C4-2B (cell line): ENCODE measurements around the gene CADM1.

Source experiments
- H3K27ac ChIP-seq: fragments of 450-650 bp; 2 replicates; pipeline ENCODE4 v1.5.1; 2017
- CTCF ChIP-seq: fragments of 450-650 bp; conservative IDR thresholded peaks from 2 replicates; pipeline ENCODE4 v1.5.1; 2017; ENCODE audit warnings: mild to moderate bottlenecking
- ZFX ChIP-seq: fragments of 450-650 bp; IDR thresholded peaks from 2 replicates; pipeline ENCODE4 v1.6.1; 2017

The CADM1 gene

DNA sequence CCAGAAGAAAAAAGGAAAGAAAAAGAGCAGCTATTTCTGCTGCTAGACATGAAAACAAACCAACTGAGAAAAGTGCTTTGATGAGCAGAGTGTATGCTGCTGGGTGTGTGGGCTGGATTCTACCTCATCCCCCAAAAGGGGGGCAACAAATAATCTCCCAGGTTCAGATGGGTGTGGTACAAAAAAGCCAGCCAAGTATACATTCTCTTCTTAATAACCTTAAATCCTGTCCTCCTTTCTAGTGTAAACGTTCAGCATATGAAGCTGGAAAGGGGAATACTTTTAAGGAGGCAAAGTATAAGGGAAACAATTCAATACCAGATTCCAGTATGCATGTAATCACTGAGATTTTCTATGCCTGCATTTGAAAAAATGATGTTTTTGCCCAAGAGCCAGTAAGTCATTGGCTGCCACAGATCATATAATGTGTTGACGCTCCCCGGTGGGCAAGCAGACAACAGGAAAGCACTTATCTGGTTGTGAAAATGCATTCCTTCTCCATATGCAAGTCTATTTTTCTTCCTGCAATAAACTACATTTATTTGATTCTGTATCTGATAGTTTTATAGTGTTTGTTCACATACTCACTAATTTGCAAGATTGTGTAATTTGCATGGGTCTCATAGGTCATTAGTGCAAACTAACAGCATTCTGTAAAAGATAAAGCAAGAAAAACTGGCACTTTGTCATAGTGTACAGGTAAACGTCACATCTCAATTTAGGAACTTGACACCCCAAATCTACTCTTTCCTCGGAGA lies 201.1 kb downstream of the CADM1 start:
- TF ChIP-seq ZFX (no peak), CTCF (no peak)
- H3K27ac ChIP-seq = no peak overlapping the region

GRCh38 chr11:115300660-115301428 lies 203.4 kb downstream of the CADM1 start:
- TF ChIP-seq CTCF (no peak), ZFX (no peak)
- no peak overlapping the region for H3K27ac ChIP-seq

GRCh38 chr11:115298300-115299012 lies 205.8 kb downstream of the CADM1 start:
- TF ChIP-seq CTCF = no peak
- no peak for TF ChIP-seq ZFX
- no peak overlapping the region for H3K27ac ChIP-seq

GRCh38 chr11:115297330-115297729 lies 206.9 kb downstream of the CADM1 start:
- H3K27ac ChIP-seq = no peak overlapping the region
- TF ChIP-seq CTCF (no peak), ZFX (no peak)

DNA sequence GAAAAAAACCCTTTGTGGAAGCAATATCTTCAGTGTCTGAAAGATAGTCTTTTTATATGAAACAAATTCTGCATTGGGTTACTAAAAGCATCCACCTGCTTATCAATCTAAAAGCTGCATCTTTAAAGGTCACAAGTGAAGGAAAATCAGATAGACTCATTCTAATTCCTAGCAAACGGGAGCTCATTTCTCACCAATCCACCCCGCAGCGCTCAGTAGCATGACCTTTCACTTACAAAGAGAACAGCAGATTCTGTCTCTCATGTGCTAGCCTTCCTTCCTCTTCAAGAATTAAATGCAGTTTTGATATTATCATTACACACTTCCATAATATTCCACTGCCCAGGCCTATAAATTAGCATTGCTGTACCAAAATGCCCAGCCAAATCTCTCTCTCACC lies 212.9 kb downstream of the CADM1 start:
- no peak overlapping the region for H3K27ac ChIP-seq
- TF ChIP-seq ZFX (no peak), CTCF (no peak)

DNA sequence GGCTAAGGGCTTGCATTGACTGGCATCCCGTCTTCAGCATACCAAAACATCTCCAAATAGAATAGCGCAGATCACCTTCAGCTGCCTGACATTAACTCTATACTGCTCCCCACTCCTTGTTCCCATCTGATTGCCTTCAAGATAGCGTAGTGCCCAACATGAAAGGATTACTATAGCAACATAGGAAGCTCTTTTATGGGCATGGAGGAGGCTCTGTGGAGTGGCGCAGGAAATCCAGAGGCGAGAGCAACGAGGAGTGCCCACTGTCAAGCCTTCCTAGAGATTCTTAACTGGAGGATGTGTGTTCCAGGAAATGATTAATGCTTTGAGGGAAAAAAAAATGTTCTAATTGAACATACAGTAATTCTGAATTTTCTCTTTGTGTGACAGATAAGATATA lies 213.3 kb downstream of the CADM1 start:
- no peak for TF ChIP-seq CTCF
- no peak for TF ChIP-seq ZFX

GRCh38 chr11:115290479-115290878 lies 213.7 kb downstream of the CADM1 start:
- no peak for TF ChIP-seq ZFX
- TF ChIP-seq CTCF = no peak
- no peak overlapping the region for H3K27ac ChIP-seq

More for the DNA sequence above, 213.3 kb downstream of the CADM1 start:
- H3K27ac ChIP-seq = no peak overlapping the region
